Measurements from ENCODE around the gene ZNF700.

DNA sequence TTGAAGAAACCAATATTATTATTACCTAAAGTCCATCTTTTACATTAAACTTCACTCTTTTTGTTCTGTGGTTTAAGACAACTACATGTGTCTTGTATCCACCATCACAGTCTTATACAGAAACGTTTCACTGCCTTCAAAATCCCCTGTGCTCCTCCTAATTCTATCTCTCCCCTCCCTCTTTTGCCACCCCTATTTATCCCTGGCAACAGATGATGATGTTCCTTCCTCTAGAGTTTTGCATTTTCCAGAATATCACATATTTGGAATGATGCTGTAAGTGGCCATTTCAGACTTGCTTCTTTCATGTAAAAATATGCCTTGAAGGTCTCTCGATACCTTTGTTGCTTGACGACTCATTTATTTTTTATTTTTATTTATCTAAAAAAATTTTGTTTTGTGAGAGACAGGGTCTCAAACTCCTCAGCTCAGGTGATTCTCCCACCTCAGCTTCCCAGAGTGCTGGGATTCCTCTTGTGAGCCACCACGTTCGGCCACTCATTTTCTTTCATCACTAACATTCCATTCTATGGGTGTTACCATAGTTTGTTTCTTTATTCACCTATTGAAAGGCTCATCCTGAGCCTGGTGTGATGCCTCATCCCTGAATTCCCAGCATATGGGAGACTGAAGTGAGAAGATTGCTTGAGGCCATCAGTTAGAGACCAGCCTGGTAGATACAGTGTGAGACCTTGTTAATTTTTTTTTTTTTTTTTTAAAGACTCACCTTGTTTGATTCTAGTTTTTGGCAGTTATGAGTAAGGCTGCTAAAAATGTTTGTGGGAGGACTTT is 48.3 kb downstream of the ZNF700 start:
- TF ChIP-seq, protein P1, sequence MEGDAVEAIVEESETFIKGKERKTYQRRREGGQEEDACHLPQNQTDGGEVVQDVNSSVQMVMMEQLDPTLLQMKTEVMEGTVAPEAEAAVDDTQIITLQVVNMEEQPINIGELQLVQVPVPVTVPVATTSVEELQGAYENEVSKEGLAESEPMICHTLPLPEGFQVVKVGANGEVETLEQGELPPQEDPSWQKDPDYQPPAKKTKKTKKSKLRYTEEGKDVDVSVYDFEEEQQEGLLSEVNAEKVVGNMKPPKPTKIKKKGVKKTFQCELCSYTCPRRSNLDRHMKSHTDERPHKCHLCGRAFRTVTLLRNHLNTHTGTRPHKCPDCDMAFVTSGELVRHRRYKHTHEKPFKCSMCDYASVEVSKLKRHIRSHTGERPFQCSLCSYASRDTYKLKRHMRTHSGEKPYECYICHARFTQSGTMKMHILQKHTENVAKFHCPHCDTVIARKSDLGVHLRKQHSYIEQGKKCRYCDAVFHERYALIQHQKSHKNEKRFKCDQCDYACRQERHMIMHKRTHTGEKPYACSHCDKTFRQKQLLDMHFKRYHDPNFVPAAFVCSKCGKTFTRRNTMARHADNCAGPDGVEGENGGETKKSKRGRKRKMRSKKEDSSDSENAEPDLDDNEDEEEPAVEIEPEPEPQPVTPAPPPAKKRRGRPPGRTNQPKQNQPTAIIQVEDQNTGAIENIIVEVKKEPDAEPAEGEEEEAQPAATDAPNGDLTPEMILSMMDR (IDR thresholded peaks at IDR 0.05) = no peak
- TF ChIP-seq EP300 (IDR thresholded peaks at IDR 0.05) (no peak), POLR2A (IDR thresholded peaks at IDR 0.05) (no peak)

Measured in tibial nerve (tissue), 4 donors.